BLaER1 (cell line): Measurements from ENCODE around the gene PLXNB1.

Source experiments
- H3K27ac ChIP-seq: shearing (Covaris generic); formaldehyde crosslinking; 2 replicates; pipeline ENCODE4 v1.8.1; 2022
- H3K27me3 ChIP-seq: shearing (Covaris generic); formaldehyde crosslinking; 2 replicates; pipeline ENCODE4 v1.8.1; 2022
- H3K36me3 ChIP-seq: shearing (Covaris generic); formaldehyde crosslinking; 2 replicates; pipeline ENCODE4 v1.8.1; 2022
- H3K4me1 ChIP-seq: shearing (Covaris generic); formaldehyde crosslinking; 2 replicates; pipeline ENCODE4 v1.8.1; 2022
- H3K4me2 ChIP-seq: shearing (Covaris generic); formaldehyde crosslinking; 2 replicates; pipeline ENCODE4 v1.8.1; 2022
- H3K4me3 ChIP-seq: shearing (Covaris generic); formaldehyde crosslinking; 2 replicates; pipeline ENCODE4 v1.8.1; 2022
- H3K9ac ChIP-seq: shearing (Covaris generic); formaldehyde crosslinking; 2 replicates; pipeline ENCODE4 v1.8.1; 2022
- H3K9me3 ChIP-seq: shearing (Covaris generic); formaldehyde crosslinking; 2 replicates; pipeline ENCODE4 v1.8.1; 2022
- H4K20me1 ChIP-seq: shearing (Covaris generic); formaldehyde crosslinking; 2 replicates; pipeline ENCODE4 v1.8.1; 2022
- Cebpa-rat ChIP-seq: shearing (Covaris generic); IDR thresholded peaks from 2 replicates; pipeline ENCODE4 v1.8.1; 2022

The PLXNB1 gene

GRCh38 chr3:48414376-48415250 lies 15.3 kb downstream of the PLXNB1 start:
- H3K4me3 ChIP-seq: no peak overlapping the region
- no peak overlapping the region for H3K9ac ChIP-seq
- peaks cover 100% of the 10 kb centered on the region for H3K36me3 ChIP-seq
- no peak for TF ChIP-seq Cebpa-rat
- no peak overlapping the region for H3K27ac ChIP-seq
- peaks cover 93% of the 10 kb centered on the region for H4K20me1 ChIP-seq
- no peaks in the 10 kb centered on the region for H3K9me3 ChIP-seq
- peaks cover 12% of the 10 kb centered on the region for H3K4me1 ChIP-seq
- no peak overlapping the region for H3K4me2 ChIP-seq
- no peaks in the 10 kb centered on the region for H3K27me3 ChIP-seq

DNA sequence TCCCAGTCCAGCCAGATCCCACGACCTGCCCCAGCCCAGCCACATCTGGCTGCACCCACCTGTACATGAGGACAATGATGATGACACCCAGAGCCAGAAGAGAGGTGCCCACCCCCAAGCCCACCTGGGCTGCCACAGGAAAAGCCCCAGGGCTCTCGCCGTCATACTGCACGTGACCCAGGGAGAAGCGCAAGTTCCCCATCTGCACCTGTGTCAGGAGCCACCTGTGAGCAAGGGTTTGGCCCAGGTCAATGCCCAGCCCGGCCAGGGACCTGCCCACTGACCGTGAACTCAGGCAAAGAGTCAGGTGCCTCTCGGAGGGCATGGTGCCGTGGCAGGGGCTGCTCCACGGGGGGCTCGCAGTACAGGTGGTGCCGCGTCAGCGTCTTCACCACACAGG lies 16.3 kb downstream of the PLXNB1 start:
- Histone ChIP-seq H3K36me3 (peaks cover 100% of the 10 kb centered on the region), H3K4me3 (no peak overlapping the region), H3K9ac (no peak overlapping the region), H3K27me3 (no peaks in the 10 kb centered on the region), H3K9me3 (no peaks in the 10 kb centered on the region), H3K4me2 (no peak overlapping the region), H3K27ac (no peak overlapping the region), H4K20me1 (peaks cover 92% of the 10 kb centered on the region), H3K4me1 (peaks cover 12% of the 10 kb centered on the region)
- no peak for TF ChIP-seq Cebpa-rat

- no peak overlapping the region for H3K4me2 ChIP-seq
- peaks cover 12% of the 10 kb centered on the region for H3K4me1 ChIP-seq
- no peak overlapping the region for H3K27ac ChIP-seq
- peak overlapping the region; percentile 35; the same call in 1 of the 2 replicates for H3K9ac ChIP-seq
- H3K36me3 ChIP-seq: peaks cover 100% of the 10 kb centered on the region
- H3K9me3 ChIP-seq: no peaks in the 10 kb centered on the region
- no peak overlapping the region for H3K4me3 ChIP-seq
- no peaks in the 10 kb centered on the region for H3K27me3 ChIP-seq
- no peak for TF ChIP-seq Cebpa-rat
- H4K20me1 ChIP-seq: peaks cover 90% of the 10 kb centered on the region
Measured at GRCh38 chr3:48413086-48413485, 16.8 kb downstream of the PLXNB1 start.

DNA sequence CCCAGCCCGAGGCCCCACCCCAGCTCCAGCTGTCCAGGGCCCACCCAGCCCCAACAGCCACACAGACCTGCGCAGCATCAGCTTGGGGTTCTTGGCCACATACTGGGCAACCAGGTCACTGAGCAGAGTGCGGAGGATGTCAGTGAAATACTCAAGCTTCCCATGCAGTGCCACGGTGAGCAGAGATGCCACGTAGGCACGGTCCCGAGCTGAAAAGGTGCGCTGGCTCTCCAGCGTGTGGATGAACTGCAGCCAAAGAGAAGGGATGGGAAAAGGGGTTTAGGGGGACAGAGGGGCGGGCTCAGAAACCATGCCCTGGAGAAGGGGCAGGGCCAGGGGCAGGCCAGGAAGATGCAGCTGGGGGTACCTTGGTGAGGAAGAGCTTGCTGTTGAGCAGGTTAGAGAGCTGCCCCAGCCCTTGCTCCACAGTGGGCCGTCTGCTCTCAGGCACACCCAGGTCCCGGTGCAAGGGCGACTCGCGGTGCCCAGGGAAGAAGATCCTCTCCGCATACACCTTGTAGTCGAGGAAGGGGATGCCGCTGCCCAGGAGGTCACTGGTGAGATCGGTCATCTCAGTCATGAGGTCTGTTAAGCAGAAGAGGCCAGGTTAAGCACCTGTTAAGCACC lies 17.4 kb downstream of the PLXNB1 start:
- Histone ChIP-seq H3K4me3 (no peak overlapping the region), H3K27ac (no peak overlapping the region), H3K4me2 (no peak overlapping the region), H3K36me3 (peaks cover 100% of the 10 kb centered on the region), H4K20me1 (peaks cover 90% of the 10 kb centered on the region), H3K9ac (peak overlapping the region; percentile 35; the same call in 1 of the 2 replicates), H3K27me3 (no peaks in the 10 kb centered on the region), H3K4me1 (peaks cover 12% of the 10 kb centered on the region), H3K9me3 (no peaks in the 10 kb centered on the region)
- no peak for TF ChIP-seq Cebpa-rat

GRCh38 chr3:48411606-48412374 lies 18.1 kb downstream of the PLXNB1 start:
- peaks cover 100% of the 10 kb centered on the region for H3K36me3 ChIP-seq
- H3K27ac ChIP-seq: no peak overlapping the region

GRCh38 chr3:48411041-48411588 lies 18.8 kb downstream of the PLXNB1 start:
- H3K4me3 ChIP-seq: no peak overlapping the region
- no peaks in the 10 kb centered on the region for H3K9me3 ChIP-seq
- no peaks in the 10 kb centered on the region for H3K27me3 ChIP-seq
- H3K4me2 ChIP-seq: no peak overlapping the region
- H3K9ac ChIP-seq: 0 out of 2 replicates have a peak overlapping the region, but pooled peaks have one; percentile 10
- peaks cover 90% of the 10 kb centered on the region for H4K20me1 ChIP-seq
- no peak for TF ChIP-seq Cebpa-rat
- H3K4me1 ChIP-seq: peaks cover 12% of the 10 kb centered on the region
- peaks cover 100% of the 10 kb centered on the region for H3K36me3 ChIP-seq
- no peak overlapping the region for H3K27ac ChIP-seq

More at GRCh38 chr3:48411606-48412374, 18.1 kb downstream of the PLXNB1 start:
- TF ChIP-seq Cebpa-rat: no peak
- H3K9me3 ChIP-seq: no peaks in the 10 kb centered on the region
- no peak overlapping the region for H3K4me3 ChIP-seq
- H3K4me2 ChIP-seq: no peak overlapping the region
- peaks cover 12% of the 10 kb centered on the region for H3K4me1 ChIP-seq
- 0 out of 2 replicates have a peak overlapping the region, but pooled peaks have one; percentile 10 for H3K9ac ChIP-seq
- peaks cover 90% of the 10 kb centered on the region for H4K20me1 ChIP-seq
- H3K27me3 ChIP-seq: no peaks in the 10 kb centered on the region

GRCh38 chr3:48410205-48411040 lies 19.5 kb downstream of the PLXNB1 start:
- no peak overlapping the region for H3K9ac ChIP-seq
- H3K4me1 ChIP-seq: peaks cover 12% of the 10 kb centered on the region
- peaks cover 90% of the 10 kb centered on the region for H4K20me1 ChIP-seq
- no peak for TF ChIP-seq Cebpa-rat
- no peak overlapping the region for H3K4me3 ChIP-seq
- no peak overlapping the region for H3K4me2 ChIP-seq
- no peaks in the 10 kb centered on the region for H3K27me3 ChIP-seq
- H3K9me3 ChIP-seq: no peaks in the 10 kb centered on the region
- H3K36me3 ChIP-seq: peaks cover 100% of the 10 kb centered on the region
- no peak overlapping the region for H3K27ac ChIP-seq

DNA sequence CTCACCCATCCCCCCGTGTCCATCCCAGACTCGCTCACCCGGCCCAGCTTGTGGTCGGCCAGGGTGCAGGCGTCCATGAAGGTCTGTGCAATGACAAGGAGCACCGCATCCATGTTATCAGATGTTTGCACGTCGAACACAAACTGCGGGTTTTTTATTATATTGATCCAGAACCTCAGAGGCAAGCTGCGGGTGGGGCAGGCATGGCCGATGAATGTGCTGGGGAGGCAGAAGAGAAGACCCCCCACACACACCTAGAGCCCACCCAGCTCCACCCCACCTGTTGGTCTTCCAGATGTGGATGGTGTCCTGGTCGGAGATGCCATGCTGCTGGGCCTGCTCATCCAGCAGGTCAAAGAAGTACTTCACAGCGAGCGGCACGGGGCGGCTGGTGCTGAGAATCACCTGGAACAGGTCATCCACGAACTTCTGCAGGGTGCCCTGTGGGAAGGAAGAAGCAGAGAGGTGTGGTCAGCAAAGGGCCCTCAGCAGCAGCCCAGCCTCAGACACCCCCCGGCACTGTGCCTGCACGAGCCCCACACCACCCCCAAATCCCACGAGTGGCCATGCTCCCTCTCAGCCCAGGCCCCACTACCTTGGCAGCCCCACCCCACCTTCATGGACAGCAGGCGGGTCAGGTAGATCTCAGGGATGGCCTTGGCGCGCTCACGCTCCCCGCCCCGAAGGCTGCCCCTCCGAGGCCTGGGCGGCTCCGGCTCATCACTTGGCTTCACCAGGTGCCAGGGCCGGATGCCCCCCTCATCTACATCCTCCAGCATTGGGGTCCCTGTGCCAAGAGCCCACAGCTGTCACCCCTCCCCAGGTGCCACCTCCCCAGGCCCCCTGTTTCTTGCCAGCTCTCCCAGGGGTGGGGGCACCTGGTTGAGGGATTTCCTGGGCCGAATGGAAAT lies 20.3 kb downstream of the PLXNB1 start:
- H4K20me1 ChIP-seq: peaks cover 89% of the 10 kb centered on the region
- no peak overlapping the region for H3K4me2 ChIP-seq
- no peak overlapping the region for H3K27ac ChIP-seq
- H3K36me3 ChIP-seq: peaks cover 100% of the 10 kb centered on the region
- no peak for TF ChIP-seq Cebpa-rat
- H3K27me3 ChIP-seq: no peaks in the 10 kb centered on the region
- H3K4me1 ChIP-seq: peaks cover 12% of the 10 kb centered on the region
- no peak overlapping the region for H3K4me3 ChIP-seq
- no peaks in the 10 kb centered on the region for H3K9me3 ChIP-seq
- no peak overlapping the region for H3K9ac ChIP-seq
